Endothelial cell of umbilical vein (primary cell): ENCODE results near the gene OR7C1.

ENCODE experiments used
- JUN ChIP-seq: IDR thresholded peaks from 2 replicates; pipeline ENCODE4 v1.6.1; 2011; ENCODE audit warnings: borderline replicate concordance, low read depth; ENCODE audit not compliant: insufficient read length, insufficient read depth
- TF ChIP-seq, protein P1 (sequence below), 2 donors: IDR thresholded peaks; 1 replicate in 1 of 2; 2 replicates in 1 of 2; pipeline ENCODE4 v1.5.1; 2011; ENCODE audit warnings: low read length in 2 of 2, mild to moderate bottlenecking in 2 of 2, moderate library complexity in 2 of 2, control low read depth in 1 of 2, inconsistent platforms in 1 of 2, low read depth in 1 of 2; ENCODE audit not compliant: insufficient read depth in 1 of 2; ENCODE audit errors: extremely low read depth in 1 of 2
- TF ChIP-seq, protein P2 (sequence below): IDR thresholded peaks from 2 replicates; pipeline ENCODE4 v1.6.1; 2011; ENCODE audit not compliant: insufficient read depth, insufficient read length

DNA sequence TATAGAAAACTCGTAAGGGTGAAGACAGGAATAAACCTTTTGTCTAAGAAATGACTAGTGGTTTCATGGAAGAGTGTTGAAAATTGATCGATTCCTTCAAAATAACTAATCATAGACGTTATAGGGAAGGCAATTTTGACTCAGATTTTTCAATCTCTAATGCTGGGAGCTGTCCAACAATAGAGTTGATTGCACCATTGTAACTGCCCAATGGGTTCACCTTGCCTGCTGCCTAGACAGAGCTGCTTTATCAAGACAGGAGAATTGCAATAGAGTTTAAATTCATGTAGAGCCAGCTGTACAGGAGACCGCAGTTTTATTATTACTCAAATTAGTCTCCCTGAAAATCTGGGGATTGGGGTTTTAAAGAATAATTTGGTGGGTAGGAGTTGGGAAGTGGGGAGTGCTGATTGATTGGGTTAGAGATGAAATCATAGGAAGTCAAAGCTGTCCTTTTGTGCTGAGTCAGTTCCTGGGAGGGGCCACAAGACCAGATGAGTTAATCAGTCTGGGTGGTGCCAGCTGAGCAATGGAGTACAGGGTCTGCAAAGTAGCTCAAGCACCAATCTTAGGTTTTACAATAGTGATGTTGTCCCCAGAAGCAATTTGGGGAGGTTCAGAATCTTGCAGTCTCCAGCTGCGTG is 39.8 kb downstream of the OR7C1 start:
- TF ChIP-seq JUN, result no peak
- TF ChIP-seq, protein P1, sequence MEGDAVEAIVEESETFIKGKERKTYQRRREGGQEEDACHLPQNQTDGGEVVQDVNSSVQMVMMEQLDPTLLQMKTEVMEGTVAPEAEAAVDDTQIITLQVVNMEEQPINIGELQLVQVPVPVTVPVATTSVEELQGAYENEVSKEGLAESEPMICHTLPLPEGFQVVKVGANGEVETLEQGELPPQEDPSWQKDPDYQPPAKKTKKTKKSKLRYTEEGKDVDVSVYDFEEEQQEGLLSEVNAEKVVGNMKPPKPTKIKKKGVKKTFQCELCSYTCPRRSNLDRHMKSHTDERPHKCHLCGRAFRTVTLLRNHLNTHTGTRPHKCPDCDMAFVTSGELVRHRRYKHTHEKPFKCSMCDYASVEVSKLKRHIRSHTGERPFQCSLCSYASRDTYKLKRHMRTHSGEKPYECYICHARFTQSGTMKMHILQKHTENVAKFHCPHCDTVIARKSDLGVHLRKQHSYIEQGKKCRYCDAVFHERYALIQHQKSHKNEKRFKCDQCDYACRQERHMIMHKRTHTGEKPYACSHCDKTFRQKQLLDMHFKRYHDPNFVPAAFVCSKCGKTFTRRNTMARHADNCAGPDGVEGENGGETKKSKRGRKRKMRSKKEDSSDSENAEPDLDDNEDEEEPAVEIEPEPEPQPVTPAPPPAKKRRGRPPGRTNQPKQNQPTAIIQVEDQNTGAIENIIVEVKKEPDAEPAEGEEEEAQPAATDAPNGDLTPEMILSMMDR (IDR thresholded peaks at IDR 0.05; ENCODE audit: extremely low read depth in 1 of 2, insufficient read depth in 1 of 2, low read depth in 1 of 2, low read length in 2 of 2), result no peak
- TF ChIP-seq, protein P2, sequence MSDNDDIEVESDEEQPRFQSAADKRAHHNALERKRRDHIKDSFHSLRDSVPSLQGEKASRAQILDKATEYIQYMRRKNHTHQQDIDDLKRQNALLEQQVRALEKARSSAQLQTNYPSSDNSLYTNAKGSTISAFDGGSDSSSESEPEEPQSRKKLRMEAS, result no peak
